ENCODE results near the gene FIBCD1. TPM values are rescaled to one million over a fixed set of nuclear protein-coding genes. Genes with fewer than 3 reads are reported as not detected.

FIBCD1 gene
- total RNA-seq, 1 experiment from 2014 or later, result 6.6 TPM

DNA sequence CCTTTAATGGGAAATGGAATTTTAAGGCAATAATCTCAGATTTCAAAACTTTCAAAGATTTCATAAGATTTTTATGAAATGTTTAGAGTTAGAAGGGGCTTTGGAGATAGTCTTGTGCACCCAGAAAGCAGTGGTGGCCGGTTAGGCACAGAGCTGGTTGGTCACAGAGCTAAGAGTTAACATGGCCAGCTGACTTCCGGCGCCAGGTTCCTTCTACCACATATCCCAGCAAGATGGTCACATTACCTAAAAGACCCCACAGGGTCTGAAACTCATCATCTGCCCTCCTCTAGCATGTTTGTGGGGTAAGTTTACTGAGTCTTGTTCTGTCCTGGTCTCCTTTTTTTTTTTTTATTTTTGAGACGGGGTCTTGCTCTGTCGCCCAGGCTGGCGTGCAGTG is 61.7 kb downstream of the FIBCD1 start (continued):
- no peak for TF ChIP-seq FOXJ3 (CRISPR knock-in tag; IDR thresholded peaks at IDR 0.05; ENCODE audit: borderline replicate concordance)
- TF ChIP-seq ZNF232 (CRISPR knock-in tag; IDR thresholded peaks at IDR 0.05), result no peak
- TF ChIP-seq TEAD1 (CRISPR knock-in tag; IDR thresholded peaks at IDR 0.05), result no peak
- no peak for TF ChIP-seq TEAD4 (CRISPR knock-in tag; IDR thresholded peaks at IDR 0.05)

DNA sequence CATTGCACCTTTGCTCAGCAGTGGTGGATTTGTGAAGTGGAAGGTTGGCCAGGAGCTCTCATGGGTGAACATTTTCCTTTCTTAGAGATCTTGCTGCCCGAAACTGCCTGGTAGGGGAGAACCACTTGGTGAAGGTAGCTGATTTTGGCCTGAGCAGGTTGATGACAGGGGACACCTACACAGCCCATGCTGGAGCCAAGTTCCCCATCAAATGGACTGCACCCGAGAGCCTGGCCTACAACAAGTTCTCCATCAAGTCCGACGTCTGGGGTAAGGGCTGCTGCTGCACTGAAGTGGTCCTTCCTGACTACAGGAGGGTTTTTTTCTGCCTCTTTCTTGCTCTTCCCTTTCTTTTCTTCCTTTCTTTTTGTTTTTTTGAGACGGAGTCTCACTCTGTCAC is 64.3 kb downstream of the FIBCD1 start:
- Mint-ChIP-seq H3K27ac (no peak overlapping the region), H3K4me3 (no peak overlapping the region), H3K9me3 (no peaks in the 10 kb centered on the region), H3K4me1 (no peaks in the 10 kb centered on the region), H3K27me3 (ENCODE audit: low read depth) (no peaks in the 10 kb centered on the region), H3K36me3 (peaks cover 73% of the 10 kb centered on the region)
- ChIA-PET CTCF (interaction anchor here (1.2 kb wide), 1 partner anchor 123 kb away, joined by 3 read pairs; no protein-coding TSS in a partner anchor), POLR2A (interaction anchor here (0.6 kb wide), 1 partner anchor 176 kb away, joined by 3 read pairs; no protein-coding TSS in a partner anchor)
- ATAC-seq, result no peak
- no peak for DNase-seq (ENCODE audit: low spot score)
- TF ChIP-seq, protein P1, sequence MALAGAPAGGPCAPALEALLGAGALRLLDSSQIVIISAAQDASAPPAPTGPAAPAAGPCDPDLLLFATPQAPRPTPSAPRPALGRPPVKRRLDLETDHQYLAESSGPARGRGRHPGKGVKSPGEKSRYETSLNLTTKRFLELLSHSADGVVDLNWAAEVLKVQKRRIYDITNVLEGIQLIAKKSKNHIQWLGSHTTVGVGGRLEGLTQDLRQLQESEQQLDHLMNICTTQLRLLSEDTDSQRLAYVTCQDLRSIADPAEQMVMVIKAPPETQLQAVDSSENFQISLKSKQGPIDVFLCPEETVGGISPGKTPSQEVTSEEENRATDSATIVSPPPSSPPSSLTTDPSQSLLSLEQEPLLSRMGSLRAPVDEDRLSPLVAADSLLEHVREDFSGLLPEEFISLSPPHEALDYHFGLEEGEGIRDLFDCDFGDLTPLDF (CRISPR knock-in tag; IDR thresholded peaks at IDR 0.05), result no peak
- no peak for TF ChIP-seq ZNF671 (CRISPR knock-in tag; IDR thresholded peaks at IDR 0.05)

DNA sequence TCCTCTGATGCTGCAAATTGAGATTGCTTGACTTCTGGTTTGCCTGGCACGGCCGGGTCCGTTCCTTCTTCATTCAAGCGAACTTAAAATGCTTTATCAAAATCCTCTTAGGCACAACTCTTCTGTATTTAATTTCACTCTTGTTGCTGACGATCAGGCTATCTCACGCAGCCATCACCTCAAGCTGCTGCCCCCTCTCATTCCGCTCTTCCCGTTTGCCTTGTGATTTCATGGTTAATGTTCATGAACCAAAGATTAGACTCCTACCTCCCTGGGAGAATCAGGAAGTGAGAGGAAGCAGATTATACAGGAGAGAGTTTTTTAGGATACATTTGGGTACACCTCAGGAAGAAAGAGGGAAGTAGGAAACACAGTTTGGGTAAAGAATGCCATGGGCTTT is 65.1 kb downstream of the FIBCD1 start:
- Mint-ChIP-seq H3K27ac (no peak overlapping the region), H3K4me1 (no peaks in the 10 kb centered on the region), H3K27me3 (ENCODE audit: low read depth) (no peaks in the 10 kb centered on the region), H3K9me3 (no peaks in the 10 kb centered on the region), H3K4me3 (no peak overlapping the region), H3K36me3 (peaks cover 65% of the 10 kb centered on the region)
- ChIA-PET POLR2A (no interaction called here), CTCF (no interaction called here)
- DNase-seq (ENCODE audit: low spot score) (no peak), ATAC-seq (no peak)
- TF ChIP-seq, protein P2, sequence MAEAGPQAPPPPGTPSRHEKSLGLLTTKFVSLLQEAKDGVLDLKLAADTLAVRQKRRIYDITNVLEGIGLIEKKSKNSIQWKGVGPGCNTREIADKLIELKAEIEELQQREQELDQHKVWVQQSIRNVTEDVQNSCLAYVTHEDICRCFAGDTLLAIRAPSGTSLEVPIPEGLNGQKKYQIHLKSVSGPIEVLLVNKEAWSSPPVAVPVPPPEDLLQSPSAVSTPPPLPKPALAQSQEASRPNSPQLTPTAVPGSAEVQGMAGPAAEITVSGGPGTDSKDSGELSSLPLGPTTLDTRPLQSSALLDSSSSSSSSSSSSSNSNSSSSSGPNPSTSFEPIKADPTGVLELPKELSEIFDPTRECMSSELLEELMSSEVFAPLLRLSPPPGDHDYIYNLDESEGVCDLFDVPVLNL (CRISPR knock-in tag; IDR thresholded peaks at IDR 0.05; ENCODE audit: borderline replicate concordance, low read depth), result no peak
- TF ChIP-seq, protein P3, sequence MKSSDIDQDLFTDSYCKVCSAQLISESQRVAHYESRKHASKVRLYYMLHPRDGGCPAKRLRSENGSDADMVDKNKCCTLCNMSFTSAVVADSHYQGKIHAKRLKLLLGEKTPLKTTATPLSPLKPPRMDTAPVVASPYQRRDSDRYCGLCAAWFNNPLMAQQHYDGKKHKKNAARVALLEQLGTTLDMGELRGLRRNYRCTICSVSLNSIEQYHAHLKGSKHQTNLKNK (CRISPR knock-in tag; IDR thresholded peaks at IDR 0.05), result no peak
- TF ChIP-seq TEAD4 (CRISPR knock-in tag; IDR thresholded peaks at IDR 0.05) (no peak), RORB (CRISPR knock-in tag; IDR thresholded peaks at IDR 0.05) (no peak), ZNF317 (CRISPR knock-in tag; IDR thresholded peaks at IDR 0.05; ENCODE audit: borderline replicate concordance, low read depth) (no peak), KAT7 (CRISPR knock-in tag; IDR thresholded peaks at IDR 0.05; ENCODE audit: borderline replicate concordance) (no peak), RELA (CRISPR knock-in tag; IDR thresholded peaks at IDR 0.05; ENCODE audit: borderline replicate concordance) (no peak), MYBL2 (CRISPR knock-in tag; IDR thresholded peaks at IDR 0.05) (no peak), IRF2 (CRISPR knock-in tag; IDR thresholded peaks at IDR 0.05; ENCODE audit: borderline replicate concordance, low read depth) (no peak), TP53 (CRISPR knock-in tag; IDR thresholded peaks at IDR 0.05) (no peak)
- TF ChIP-seq, protein P4, sequence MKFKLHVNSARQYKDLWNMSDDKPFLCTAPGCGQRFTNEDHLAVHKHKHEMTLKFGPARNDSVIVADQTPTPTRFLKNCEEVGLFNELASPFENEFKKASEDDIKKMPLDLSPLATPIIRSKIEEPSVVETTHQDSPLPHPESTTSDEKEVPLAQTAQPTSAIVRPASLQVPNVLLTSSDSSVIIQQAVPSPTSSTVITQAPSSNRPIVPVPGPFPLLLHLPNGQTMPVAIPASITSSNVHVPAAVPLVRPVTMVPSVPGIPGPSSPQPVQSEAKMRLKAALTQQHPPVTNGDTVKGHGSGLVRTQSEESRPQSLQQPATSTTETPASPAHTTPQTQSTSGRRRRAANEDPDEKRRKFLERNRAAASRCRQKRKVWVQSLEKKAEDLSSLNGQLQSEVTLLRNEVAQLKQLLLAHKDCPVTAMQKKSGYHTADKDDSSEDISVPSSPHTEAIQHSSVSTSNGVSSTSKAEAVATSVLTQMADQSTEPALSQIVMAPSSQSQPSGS (CRISPR knock-in tag; IDR thresholded peaks at IDR 0.05; ENCODE audit: borderline replicate concordance, low read depth), result no peak
- TF ChIP-seq, protein P5, sequence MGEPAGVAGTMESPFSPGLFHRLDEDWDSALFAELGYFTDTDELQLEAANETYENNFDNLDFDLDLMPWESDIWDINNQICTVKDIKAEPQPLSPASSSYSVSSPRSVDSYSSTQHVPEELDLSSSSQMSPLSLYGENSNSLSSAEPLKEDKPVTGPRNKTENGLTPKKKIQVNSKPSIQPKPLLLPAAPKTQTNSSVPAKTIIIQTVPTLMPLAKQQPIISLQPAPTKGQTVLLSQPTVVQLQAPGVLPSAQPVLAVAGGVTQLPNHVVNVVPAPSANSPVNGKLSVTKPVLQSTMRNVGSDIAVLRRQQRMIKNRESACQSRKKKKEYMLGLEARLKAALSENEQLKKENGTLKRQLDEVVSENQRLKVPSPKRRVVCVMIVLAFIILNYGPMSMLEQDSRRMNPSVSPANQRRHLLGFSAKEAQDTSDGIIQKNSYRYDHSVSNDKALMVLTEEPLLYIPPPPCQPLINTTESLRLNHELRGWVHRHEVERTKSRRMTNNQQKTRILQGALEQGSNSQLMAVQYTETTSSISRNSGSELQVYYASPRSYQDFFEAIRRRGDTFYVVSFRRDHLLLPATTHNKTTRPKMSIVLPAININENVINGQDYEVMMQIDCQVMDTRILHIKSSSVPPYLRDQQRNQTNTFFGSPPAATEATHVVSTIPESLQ (CRISPR knock-in tag; IDR thresholded peaks at IDR 0.05), result no peak
- TF ChIP-seq, protein P6, sequence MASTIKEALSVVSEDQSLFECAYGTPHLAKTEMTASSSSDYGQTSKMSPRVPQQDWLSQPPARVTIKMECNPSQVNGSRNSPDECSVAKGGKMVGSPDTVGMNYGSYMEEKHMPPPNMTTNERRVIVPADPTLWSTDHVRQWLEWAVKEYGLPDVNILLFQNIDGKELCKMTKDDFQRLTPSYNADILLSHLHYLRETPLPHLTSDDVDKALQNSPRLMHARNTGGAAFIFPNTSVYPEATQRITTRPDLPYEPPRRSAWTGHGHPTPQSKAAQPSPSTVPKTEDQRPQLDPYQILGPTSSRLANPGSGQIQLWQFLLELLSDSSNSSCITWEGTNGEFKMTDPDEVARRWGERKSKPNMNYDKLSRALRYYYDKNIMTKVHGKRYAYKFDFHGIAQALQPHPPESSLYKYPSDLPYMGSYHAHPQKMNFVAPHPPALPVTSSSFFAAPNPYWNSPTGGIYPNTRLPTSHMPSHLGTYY (CRISPR knock-in tag; IDR thresholded peaks at IDR 0.05), result no peak
- TF ChIP-seq, protein P7, sequence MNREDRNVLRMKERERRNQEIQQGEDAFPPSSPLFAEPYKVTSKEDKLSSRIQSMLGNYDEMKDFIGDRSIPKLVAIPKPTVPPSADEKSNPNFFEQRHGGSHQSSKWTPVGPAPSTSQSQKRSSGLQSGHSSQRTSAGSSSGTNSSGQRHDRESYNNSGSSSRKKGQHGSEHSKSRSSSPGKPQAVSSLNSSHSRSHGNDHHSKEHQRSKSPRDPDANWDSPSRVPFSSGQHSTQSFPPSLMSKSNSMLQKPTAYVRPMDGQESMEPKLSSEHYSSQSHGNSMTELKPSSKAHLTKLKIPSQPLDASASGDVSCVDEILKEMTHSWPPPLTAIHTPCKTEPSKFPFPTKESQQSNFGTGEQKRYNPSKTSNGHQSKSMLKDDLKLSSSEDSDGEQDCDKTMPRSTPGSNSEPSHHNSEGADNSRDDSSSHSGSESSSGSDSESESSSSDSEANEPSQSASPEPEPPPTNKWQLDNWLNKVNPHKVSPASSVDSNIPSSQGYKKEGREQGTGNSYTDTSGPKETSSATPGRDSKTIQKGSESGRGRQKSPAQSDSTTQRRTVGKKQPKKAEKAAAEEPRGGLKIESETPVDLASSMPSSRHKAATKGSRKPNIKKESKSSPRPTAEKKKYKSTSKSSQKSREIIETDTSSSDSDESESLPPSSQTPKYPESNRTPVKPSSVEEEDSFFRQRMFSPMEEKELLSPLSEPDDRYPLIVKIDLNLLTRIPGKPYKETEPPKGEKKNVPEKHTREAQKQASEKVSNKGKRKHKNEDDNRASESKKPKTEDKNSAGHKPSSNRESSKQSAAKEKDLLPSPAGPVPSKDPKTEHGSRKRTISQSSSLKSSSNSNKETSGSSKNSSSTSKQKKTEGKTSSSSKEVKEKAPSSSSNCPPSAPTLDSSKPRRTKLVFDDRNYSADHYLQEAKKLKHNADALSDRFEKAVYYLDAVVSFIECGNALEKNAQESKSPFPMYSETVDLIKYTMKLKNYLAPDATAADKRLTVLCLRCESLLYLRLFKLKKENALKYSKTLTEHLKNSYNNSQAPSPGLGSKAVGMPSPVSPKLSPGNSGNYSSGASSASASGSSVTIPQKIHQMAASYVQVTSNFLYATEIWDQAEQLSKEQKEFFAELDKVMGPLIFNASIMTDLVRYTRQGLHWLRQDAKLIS (CRISPR knock-in tag; IDR thresholded peaks at IDR 0.05; ENCODE audit: borderline replicate concordance), result no peak
- TF ChIP-seq, protein P8, sequence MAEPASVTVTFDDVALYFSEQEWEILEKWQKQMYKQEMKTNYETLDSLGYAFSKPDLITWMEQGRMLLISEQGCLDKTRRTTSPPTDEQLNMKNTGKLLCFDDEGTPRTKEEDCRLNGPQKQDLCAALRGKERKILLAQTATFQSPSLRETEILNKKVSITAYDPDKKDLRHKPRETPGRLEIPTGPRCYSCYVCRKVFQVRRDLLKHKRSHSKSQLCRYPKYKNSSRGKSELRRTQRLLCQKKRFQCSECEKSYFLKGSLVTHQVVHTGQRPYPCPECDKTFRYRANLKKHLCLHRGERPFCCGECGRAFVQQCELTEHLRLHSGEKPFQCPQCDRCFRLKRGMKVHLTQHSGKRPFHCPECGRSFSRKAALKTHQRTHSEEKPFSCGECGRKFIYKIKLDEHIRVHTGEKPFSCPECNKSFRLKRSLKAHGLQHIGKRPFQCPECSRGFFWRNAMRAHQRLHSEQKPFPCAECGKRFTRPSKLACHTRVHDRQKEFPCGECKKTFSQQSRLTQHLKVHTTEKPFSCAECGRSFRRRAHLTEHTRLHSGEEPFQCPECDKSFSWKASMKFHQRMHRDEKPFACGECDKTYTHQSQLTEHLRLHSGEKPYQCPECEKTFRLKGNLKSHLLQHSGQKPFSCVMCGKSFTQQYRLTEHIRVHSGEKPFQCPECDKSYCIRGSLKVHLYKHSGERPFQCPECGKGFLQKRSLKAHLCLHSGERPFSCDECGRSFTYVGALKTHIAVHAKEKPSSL (CRISPR knock-in tag; conservative IDR thresholded peaks at IDR 0.05), result no peak
